ENCODE data around the gene KDM4C.
"Not testable (repeated sequence)": the region's sequence is repeated elsewhere in the genome, so short reads cannot be mapped to it uniquely, and the experiment has no call there.

KDM4C gene

DNA sequence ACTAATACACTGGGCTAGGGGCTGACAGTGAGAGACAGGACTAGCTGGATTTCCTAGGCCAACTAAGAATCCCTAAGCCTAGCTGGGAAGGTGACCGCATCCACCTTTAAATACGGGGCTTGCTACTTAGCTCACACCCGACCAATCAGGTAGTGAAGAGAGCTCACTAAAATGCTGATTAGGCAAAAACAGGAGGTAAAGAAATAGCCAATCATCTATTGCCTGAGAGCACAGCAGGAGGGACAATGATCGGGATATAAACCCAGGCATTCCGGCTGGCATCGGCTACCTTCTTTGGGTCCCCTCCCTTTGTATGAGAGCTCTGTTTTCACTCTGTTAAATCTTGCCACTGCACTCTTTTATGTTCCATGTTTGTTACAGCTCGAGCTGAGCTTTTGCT lies 425.4 kb downstream of the KDM4C start:
- not testable (repeated sequence) for DNase-seq

DNA sequence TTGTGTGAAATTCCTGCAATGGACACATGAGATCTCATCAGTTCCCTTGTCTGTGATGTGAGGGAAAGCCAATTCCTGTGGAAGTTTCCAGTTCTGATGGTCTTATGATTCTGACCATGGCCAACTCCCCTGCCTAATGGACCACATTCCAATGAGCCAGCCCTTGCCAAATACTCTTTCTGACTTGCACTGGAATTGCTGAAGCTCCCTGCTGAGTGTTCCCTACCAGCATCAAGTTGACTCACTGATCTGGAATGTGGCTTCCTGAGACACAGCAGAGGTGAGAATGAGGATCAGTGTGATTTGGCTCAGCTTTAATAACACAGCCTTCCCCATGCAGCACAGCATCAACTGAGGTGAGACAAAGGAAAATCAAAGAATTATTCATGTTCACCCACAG lies 427.8 kb downstream of the KDM4C start:
- DNase-seq = peak; percentile 98

DNA sequence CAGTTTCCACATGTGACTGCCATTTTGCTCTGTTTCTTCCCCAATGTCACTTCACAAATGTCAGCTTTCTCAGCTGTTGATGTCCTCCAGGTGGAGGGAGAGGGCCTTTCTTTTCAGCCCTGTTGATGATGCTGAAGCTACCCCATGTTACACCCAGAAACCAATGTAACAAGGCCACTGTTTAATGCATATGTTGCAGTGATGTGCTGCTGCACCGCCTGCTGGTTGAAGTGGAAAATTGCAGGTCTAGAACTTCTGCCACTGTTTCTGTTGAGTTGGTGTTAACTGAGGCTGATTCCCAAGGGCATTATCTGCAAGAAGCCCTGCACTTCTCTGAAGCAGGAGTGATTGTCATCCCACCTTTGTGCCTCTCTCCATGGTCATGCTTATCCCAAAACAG lies 428.4 kb downstream of the KDM4C start:
- DNase-seq = no peak

DNA sequence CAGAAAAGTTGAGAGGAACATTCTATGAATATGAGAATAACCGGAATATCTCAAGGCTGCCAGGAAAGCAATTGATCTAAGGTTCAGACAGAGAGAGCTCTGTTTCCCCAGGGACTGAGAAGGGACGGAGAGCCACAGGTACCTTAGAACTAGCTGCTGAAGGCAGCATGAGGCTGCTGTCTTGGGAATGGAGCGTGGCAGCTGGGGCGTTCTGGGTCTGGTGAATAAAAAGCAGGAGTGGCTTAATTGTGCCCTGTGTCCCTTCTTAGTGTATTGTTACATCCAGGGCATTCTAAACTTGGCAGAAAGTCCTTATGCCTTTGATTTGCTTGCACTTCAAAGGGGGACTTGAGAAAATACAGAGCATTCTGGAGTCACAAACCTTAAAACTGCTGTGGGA lies 434.5 kb downstream of the KDM4C start:
- no peak for DNase-seq

DNA sequence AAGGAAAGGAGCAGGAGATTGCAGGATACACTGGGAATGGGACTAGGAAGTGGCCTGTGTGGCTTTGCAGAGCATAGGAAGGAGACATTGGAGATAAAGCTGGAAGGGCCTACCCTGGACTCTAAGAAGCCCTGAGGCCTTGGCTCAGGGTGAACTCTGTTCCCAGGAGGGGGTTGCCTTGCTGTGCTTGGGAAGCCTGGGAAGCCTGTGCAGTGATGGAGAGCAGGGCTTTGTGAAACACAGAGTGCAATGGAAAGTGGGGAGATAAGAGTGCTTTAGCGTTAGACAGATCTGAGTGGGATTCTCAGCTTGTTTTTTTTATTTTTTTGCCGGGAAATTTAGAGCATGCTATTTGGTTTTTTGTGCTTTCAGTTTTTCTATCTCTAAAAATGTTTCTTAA lies 437.8 kb downstream of the KDM4C start:
- no peak for DNase-seq

DNA sequence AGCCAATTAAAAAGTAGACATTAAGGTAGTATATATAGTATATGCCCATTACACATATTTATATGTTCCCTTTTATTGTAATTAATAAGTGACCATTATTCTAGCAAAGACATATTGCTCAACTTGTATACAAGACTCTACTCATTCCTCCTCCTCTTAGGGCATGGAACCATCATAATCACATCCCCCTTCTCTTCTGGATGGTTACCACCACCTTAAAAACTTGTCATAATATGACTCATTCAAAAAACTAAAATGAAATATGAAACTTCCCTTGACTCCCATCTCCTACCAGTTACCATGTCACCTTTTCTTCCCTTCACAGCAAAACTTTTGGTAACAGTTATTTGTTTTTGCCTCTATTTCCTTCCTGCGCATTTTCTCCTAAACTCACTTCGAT lies 438.7 kb downstream of the KDM4C start:
- no peak for DNase-seq

DNA sequence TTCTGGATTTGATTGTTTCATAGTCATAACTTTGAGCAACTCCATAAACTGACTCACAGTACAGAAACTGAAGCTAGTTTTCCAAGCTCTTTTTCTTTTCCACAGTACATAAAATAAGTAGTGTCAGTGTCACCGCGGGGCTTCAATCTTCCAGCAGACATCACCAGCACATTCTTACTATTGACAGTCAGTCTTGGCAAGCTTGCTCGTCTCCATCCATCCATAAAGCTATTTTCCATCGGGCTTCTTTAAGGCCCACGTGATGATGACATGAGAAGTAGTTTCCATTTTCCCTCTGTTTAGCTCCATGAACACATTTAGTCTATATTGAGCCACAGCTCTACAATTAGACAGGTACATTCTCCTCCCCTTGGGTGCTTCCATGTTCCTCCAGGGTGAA lies 443.4 kb downstream of the KDM4C start:
- no peak for DNase-seq

DNA sequence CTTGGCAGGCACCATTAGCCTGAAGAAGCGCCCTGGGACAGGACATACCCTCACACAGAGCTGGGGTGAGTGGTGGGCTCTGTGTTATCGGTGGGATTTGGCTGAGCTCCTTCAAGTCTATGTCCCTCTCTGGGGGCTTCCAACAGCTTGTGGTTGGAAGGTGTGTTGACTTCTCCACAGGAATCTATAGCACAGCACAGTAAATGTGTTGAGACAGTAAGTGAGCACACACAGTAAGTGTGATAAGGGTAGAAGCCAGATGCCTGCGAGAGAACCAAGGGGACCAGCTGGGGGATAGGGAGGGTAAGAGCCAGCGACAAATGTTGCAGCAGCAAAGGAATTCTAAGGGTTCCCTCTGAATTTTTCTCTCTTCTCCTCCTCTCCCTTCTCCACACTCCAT lies 448.0 kb downstream of the KDM4C start:
- no peak for DNase-seq

DNA sequence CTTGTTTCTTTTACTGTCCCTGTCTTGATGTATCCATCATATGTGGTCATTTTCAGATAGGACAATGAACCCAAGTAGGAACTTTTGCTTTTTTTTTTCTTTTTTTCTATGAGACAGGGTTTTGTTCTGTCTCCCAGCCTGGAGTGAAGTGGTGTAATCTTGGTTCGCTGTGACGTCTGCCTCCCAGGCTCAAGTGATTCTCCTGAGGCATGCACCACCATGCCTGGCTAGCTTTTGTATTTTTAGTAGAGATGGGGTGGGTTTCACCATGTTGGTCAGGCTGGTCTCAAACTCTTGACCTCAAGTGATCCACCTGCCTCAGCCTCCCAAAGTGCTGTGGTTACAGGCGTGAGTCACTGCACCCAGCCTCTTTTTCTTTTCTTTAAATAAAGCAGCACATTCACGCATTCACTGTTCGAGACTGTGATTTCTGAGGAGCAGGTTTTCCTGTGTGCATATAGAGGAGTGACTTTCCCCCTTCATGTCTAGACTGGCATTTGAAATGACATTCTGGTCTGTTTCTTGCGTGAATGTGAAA lies 448.5 kb downstream of the KDM4C start:
- DNase-seq = no peak

DNA sequence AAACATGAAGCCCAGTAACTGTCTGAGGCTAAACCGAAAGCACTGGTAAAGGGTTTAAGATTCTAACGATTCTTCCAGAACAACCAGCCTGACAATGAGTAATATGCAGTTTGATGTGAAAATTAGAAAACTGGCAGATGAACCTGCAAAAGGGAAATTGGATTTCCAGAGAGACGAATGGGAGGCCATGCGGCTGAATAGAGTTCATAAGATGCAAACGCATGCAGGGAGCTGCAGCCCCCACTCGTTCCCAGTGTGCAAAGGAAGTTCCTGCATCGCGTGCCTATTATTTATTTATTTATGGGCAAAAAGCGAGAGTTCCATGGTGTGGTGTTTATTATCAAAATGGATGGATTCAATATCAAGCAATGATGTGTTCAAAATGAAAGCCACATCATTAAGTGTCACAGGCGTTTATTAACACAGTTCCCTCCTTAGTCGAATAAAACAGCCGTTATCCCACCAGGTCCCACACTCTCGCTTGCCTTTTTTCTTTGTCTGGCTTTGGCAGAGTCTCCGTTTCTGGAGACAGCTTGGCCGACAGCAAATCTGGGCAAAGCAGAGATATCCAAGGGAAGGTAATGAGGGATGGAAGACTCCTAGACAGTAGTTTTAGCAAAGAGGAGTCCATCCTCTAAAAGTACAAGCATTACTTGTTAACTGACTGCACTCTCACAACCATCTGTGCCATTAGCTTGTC lies 451.4 kb downstream of the KDM4C start:
- DNase-seq = no peak

DNA sequence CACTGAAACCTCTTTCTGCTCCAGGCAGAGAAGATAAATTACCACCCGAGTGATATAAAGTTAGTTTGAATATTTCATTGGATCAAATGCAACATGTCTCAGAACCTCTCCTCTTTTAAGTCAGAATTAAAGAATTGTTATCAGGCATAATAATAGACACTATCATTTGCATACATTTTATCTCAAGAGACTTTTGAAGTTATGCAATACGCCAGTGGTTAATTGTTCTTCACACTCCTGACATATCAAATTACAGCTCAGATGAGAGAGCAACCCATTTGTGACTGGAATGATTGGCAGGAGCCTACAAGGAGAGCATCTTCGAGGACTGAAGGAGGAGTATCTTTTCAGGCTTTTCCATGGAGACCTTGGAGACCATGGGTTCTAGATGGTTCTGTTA lies 452.2 kb downstream of the KDM4C start:
- DNase-seq = no peak

DNA sequence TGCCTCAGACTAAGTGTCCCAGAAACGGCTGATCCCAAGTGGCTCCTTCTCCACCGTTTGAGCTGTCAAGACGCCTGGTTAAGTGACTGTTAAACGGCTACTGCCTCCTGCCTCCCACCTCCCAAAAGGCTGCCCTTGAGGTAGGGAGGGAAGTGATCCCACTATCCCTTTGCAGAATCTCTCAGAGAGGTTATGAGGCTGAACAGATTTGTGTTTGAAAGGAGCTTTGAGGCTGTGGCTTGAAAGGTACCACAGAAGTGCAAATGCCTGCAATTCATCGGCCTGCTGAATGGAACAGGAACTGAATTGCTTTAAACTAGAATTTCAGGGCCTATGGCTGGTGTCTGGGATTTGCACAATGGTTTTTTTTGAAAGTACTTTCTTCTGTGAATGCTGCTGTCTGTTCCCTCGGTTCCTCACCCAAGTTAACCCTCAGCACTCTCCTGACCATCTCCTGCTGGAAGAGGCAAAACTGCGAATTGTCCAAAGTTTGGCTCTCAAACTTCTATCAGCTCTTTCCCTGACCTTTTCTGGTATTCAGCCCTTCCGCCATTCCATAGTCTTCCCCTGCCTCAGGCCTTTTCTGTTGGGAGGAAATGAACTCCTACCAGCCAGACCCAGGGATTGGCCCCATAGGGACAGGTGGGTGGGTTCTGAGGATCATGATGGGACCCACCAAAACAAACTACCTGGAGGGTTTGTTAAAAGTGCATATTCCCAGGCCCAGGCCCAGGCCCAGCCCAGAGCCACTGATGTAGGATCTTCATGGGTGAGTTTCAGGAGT lies 453.3 kb downstream of the KDM4C start:
- no peak for DNase-seq

DNA sequence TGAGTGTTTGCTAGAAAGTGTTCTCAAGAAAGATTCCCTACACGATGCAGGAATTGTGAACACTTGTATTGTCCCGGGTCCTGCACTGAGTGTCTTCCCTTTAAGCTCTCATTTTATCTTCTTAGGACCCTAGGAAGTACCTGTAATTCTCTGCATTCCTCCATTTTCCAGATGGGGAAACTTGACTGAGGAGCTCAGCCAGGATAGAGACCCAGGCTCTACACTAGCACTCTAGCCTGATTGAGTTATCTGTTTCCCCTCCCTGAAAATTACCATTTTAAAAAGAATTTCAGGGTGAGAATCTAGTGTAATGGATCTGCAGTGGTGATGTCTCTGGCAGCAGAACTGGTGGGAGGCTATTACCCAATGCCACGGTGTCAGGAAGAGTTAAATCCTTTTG lies 453.9 kb downstream of the KDM4C start:
- no peak for DNase-seq

DNA sequence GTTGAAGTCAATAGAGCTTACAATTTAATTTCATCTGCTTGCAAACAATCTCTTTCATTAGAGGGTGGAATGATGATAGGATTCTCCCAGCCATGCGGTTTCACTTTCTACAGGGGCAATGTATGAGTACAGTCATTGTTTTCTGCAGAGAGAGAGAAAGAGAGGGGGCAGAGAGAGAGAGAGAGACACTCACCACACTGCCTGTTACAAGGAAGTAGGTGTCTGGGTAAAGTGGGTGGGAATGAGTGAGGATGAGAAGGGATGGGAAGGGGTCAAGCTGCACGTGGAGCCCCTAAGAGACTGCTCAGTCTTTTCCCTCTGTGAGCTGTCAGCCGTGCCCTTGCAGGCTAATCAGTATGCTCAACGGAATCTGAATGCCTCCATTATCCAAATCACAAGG lies 454.3 kb downstream of the KDM4C start:
- DNase-seq = no peak

DNA sequence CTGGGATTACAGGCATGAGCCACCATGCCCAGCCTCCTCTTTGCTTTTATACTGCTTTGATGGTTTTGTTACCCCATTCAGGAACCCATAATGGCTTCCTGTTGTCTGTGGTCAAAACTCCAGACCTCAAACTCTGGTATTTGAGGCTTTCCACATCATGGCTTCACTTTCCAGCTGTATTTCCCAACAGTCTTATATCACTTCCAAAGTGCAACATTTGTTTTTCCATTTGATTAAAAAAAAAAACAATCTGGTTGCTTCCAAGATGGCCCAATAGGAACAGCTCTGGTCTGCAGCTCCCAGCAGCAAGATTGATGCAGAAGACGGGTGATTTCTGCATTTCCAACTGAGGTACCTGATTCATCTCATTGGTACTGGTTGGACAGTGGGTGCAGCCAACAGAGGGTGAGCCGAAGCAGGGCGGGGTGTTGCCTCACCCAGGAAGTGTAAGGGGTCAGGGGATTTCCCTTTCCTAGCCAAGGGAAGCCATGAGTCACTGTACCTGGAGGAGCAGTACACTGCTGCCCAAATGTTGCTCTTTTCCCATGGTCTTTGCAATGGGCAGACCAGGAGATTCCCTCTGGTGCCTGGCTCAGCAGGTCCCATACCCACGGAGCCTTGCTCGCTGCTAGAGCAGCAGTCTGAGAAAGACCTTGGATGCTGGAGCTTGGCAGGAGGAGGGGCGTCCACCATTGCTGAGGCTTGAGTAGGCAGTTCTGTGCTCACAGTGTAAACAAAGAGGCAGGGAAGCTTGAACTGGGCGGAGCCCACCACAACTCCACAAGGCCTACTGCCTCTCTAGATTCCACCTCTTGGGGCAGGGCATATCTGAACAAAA lies 458.4 kb downstream of the KDM4C start:
- DNase-seq = peak; percentile 95

DNA sequence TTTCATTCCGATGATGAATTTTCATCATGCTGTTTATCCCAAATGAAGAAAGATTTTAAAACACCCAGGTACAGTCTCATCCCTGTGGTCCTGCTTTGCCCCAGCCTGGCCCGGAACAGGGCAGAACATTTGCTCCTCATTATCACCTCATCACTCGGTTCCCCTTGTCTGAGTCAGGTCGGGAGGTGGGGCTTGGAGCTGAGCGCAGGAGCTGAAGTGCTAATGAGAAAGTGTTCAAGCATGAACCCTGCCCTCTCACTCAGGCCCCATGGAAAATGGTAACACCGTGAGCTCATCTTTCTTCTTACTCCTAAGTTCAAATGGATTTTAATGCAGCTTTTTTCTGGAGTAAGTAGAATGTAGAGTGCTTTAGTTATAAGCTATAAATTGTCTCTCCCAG lies 466.2 kb downstream of the KDM4C start:
- DNase-seq = no peak

All from NCI-H226 (cell line).